BJ (cell line): ENCODE results near the gene HSP90AA1. TPM values are rescaled to one million over a fixed set of nuclear protein-coding genes. Genes with fewer than 3 reads are reported as not detected.

ENCODE experiments used
- CTCF ChIA-PET: fragments of 350-600 bp; formaldehyde crosslinking; extraction: SDS; loops from one replicate; lab custom pipeline; 2021; ENCODE audit warnings: antibody characterized with exemption, inconsistent platforms; lab: Yijun Ruan, JAX
- POLR2A ChIA-PET: fragments of 300-600 bp; sonication (Branson Sonifier 250); formaldehyde crosslinking; extraction: SDS; loops from one replicate; lab custom pipeline; 2021; ENCODE audit warnings: antibody characterized with exemption; lab: Charles Lee
- DNase-seq: peaks from one replicate; pipeline ENCODE4 v3.0.0-alpha.2; 2011; ENCODE audit warnings: low read depth
- H3K27me3 ChIP-seq: 2 replicates; pipeline ENCODE4 v1.6.0; 2011; ENCODE audit warnings: low read length; ENCODE audit not compliant: control insufficient read depth, insufficient read depth
- H3K36me3 ChIP-seq: 2 replicates; pipeline ENCODE4 v1.5.1; 2011; ENCODE audit warnings: low read length; ENCODE audit not compliant: control insufficient read depth, insufficient read depth
- H3K4me3 ChIP-seq: 2 replicates; pipeline ENCODE4 v1.5.1; 2011; ENCODE audit warnings: low read depth, mild to moderate bottlenecking, control low read depth, low read length
- CTCF ChIP-seq: IDR thresholded peaks from 2 replicates; pipeline ENCODE4 v1.5.1; 2011; ENCODE audit warnings: low read depth, mild to moderate bottlenecking, control low read depth, inconsistent platforms, low read length, moderate library complexity; ENCODE audit not compliant: insufficient read depth
- polyA plus RNA-seq: library from polyadenylated mRNA; depleted of rRNA; stranded (reverse); fragments of >200 nt; gene quantifications from 2 replicates; pipeline ENCODE4 v1.2.3, GENCODE V29; 2011

The HSP90AA1 gene
- polyA plus RNA-seq, 1 experiment: 222 TPM

DNA sequence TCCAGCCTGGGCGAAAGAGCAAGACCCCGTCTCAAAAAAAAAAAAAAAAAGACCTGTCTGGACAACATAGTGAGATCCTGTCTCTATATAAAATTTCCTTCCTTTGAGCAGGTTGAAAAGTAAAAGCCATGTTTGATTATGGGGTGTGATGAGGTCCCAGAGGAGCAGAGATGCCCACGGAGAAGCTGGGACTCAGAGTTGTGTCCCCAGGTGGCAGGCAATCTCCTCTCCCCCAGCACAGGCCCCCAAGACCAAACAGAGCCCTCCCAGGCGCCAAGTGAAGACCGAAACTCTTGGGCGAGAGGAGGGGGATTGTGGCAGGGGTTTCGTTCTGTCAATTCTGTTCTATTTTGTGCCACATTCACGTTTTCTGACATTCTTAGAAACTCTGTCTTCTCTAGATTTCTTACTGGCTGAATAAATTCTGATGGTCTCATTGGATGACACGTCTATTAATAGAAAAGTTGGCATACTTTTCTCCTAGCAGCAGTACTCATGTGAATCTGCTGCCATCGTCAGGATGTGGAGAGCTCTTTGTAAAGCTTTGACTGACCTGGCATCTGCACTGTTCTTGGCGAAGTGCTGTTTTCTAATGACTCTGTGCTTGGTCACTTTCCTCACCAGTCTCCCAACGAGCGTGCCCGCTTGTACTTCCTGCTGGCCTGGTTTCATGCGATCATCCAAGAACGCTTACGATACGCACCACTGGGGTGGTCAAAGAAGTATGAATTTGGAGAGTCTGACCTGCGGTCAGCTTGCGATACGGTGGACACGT lies 43.4 kb downstream of the HSP90AA1 start:
- ChIA-PET POLR2A (no interaction called here), CTCF (no interaction called here)
- H3K4me3 ChIP-seq: no peak overlapping the region
- H3K36me3 ChIP-seq: peaks cover 62% of the 10 kb centered on the region
- no peak for DNase-seq
- TF ChIP-seq CTCF: no peak
- H3K27me3 ChIP-seq: no peaks in the 10 kb centered on the region

DNA sequence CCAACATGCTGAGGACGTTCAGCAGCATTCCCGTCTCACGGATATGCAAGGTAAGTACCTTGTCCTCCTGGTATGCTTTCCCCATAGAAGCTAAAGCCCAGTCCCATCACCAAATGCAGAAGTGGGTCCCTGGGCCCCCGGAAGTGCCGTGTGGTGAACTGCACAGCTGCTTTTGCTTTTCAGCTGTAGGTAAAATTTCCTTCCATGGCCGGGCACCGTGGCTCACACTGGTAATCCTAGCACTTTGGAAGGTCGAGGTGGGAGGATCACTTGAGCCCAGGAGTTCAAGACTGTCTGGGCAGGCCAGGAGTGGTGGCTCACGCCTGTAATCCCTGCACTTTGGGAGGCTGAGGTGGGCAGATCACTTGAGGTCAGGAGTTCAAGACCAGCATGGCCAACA lies 44.1 kb downstream of the HSP90AA1 start:
- no peak for TF ChIP-seq CTCF
- peaks cover 59% of the 10 kb centered on the region for H3K36me3 ChIP-seq
- POLR2A ChIA-PET: no interaction called here

DNA sequence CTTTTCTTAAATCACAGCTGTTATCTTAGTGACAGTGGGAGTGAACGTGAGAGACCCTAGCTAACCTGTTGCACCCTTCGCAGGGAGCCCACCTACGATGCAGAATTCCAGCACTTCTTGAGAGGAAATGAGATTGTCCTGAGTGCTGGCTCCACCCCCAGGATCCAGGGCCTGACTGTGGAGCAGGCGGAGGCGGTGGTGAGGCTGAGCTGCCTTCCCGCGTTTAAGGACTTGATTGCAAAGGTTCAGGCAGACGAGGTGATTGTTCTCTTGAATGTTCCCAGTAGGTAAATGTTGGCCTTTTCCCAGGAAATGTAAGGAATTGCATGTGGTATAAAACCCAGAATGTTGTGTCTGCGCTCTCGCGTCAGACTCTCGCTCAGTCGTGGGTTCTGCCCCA lies 46.7 kb downstream of the HSP90AA1 start:
- TF ChIP-seq CTCF: no peak
- Histone ChIP-seq H3K27me3 (no peaks in the 10 kb centered on the region), H3K36me3 (peaks cover 60% of the 10 kb centered on the region), H3K4me3 (no peak overlapping the region)
- POLR2A ChIA-PET: no interaction called here
- DNase-seq: no peak
- CTCF ChIA-PET: interaction anchor here (0.6 kb wide), 1 partner anchor 79 kb away, joined by 3 read pairs; no protein-coding TSS in a partner anchor

More for the DNA sequence above, 44.1 kb downstream of the HSP90AA1 start:
- no peak overlapping the region for H3K4me3 ChIP-seq
- H3K27me3 ChIP-seq: no peaks in the 10 kb centered on the region
- CTCF ChIA-PET: no interaction called here
- DNase-seq: no peak

DNA sequence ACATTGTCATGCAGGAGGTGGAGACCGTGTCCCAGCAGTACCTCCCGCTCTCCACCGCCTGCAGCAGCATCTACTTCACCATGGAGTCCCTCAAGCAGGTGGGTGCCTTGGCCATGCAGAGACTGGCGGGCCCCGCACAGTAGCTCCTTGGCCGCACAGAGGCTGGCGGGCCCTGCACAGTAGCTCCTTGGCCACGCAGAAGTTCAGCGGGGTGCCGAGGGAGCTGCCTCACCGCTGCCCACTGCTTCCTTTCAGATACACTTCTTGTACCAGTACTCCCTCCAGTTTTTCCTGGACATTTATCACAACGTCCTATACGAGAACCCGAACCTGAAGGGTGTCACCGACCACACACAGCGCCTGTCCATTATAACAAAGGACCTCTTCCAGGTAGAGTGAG lies 47.7 kb downstream of the HSP90AA1 start:
- no peak for TF ChIP-seq CTCF
- CTCF ChIA-PET: no interaction called here
- Histone ChIP-seq H3K36me3 (peaks cover 56% of the 10 kb centered on the region), H3K27me3 (no peaks in the 10 kb centered on the region), H3K4me3 (no peak overlapping the region)
- no peak for DNase-seq
- POLR2A ChIA-PET: no interaction called here

DNA sequence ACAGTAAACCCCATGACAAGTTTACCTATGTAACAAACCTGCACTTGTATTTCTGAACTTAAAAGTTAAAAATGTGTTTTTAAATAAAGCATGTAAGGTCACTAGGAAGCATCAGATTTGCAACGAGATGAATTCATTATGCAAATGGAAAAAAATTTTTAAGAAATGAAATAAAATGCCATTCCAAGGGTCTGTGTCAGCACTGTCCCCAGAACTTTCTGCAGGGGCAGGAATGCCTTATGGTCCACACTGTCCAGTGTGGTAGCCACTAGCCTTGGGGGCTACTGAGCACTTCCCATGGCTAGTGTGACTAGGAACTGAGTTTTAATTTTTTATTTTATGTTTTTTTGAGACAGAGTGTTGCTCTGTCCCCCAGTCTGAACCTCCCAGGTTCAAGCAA lies 49.2 kb downstream of the HSP90AA1 start:
- Histone ChIP-seq H3K4me3 (no peak overlapping the region), H3K27me3 (no peaks in the 10 kb centered on the region), H3K36me3 (peaks cover 58% of the 10 kb centered on the region)
- ChIA-PET CTCF (no interaction called here), POLR2A (no interaction called here)
- DNase-seq: no peak
- no peak for TF ChIP-seq CTCF
